Measurements from ENCODE around the gene CLK4. TPM values are rescaled to one million over a fixed set of nuclear protein-coding genes. Genes with fewer than 3 reads are reported as not detected.

CLK4 gene
- total RNA-seq, 1 experiment from 2014 or later, result 9.8 TPM

GRCh38 chr5:178553517-178553916 lies 73.3 kb downstream of the CLK4 start:
- no peaks in the 10 kb centered on the region for H3K79me2 ChIP-seq (ENCODE audit: insufficient read depth, low read length)
- H3K9ac ChIP-seq (ENCODE audit: low read length), result no peak overlapping the region
- no TSS peak for BruUV-seq (replicated peaks)
- POLR2A ChIA-PET, result no interaction called here
- no peak overlapping the region for H2AFZ ChIP-seq (ENCODE audit: low read depth, low read length, poor library complexity, severe bottlenecking)
- CTCF ChIA-PET, result interaction anchor here (2.5 kb wide), 1 partner anchor 273 kb away, joined by 11 read pairs; no protein-coding TSS in a partner anchor
- RAD21 ChIA-PET (ENCODE audit: low non-redundant PET in 1 of 2, low total read pairs in 2 of 2, uncharacterized antibody in 2 of 2, unreplicated experiment in 2 of 2), result no interaction called here
- no peaks in the 10 kb centered on the region for H3K36me3 ChIP-seq (ENCODE audit: control insufficient read depth in 1 of 2, insufficient read depth in 2 of 2, low read length in 2 of 2)
- no peak for ATAC-seq
- TF ChIP-seq TCF7L2 (IDR thresholded peaks at IDR 0.05; ENCODE audit: borderline replicate concordance, extremely low read depth, insufficient read depth, insufficient read length) (no peak), ELF1 (IDR thresholded peaks at IDR 0.05; ENCODE audit: borderline replicate concordance, low read depth) (no peak), YY1 (IDR thresholded peaks at IDR 0.05; ENCODE audit: extremely low read depth, insufficient replicate concordance, low read depth, low read length) (no peak), ZBTB33 (IDR thresholded peaks at IDR 0.05; ENCODE audit: extremely low read depth, insufficient replicate concordance, low read length) (no peak), SP1 (IDR thresholded peaks at IDR 0.05; ENCODE audit: low read depth) (no peak), EZH2phosphoT487 (IDR thresholded peaks at IDR 0.05; ENCODE audit: borderline replicate concordance) (no peak), MAX (IDR thresholded peaks at IDR 0.05) (no peak), FOSL1 (IDR thresholded peaks at IDR 0.05; ENCODE audit: low read depth) (no peak), POLR2A (IDR thresholded peaks at IDR 0.05; ENCODE audit: borderline replicate concordance, extremely low read depth, insufficient read depth, insufficient read length) (no peak), SIN3A (IDR thresholded peaks at IDR 0.05; ENCODE audit: low read depth) (no peak)
- no peak overlapping the region for H3K4me3 ChIP-seq (replicated peaks in 1 of 2; ENCODE audit: low read depth in 1 of 2, low read length in 2 of 2)
- no peaks in the 10 kb centered on the region for H3K4me1 ChIP-seq (ENCODE audit: control insufficient read depth in 1 of 2, insufficient read depth in 2 of 2, low read length in 2 of 2)
- H3K27me3 ChIP-seq (ENCODE audit: insufficient read depth, low read length), result no peaks in the 10 kb centered on the region
- H3K9me3 ChIP-seq (ENCODE audit: control insufficient read depth in 1 of 2, insufficient read depth in 1 of 2, low read depth in 1 of 2, low read length in 2 of 2), result no peaks in the 10 kb centered on the region
- intact Hi-C loops (cut with micrococcal nuclease), result loop anchor here (5.0 kb wide), 1 partner anchor 316 kb away; no protein-coding TSS in a partner anchor
- H4K20me1 ChIP-seq (ENCODE audit: insufficient read depth), result no peaks in the 10 kb centered on the region
- H3K4me2 ChIP-seq (ENCODE audit: low read length), result no peak overlapping the region
- H3K27ac ChIP-seq (ENCODE audit: low read depth, low read length), result no peak overlapping the region
- H3K9me2 ChIP-seq (ENCODE audit: insufficient read depth), result no peaks in the 10 kb centered on the region
- no peak for DNase-seq (ENCODE audit: low read depth, low spot score)

Other genes with a start within 250 kb of the CLK4 start
- not detected for gene COL23A1, start 36.7 kb downstream of the CLK4 start, total RNA-seq (2021; ENCODE audit: unreplicated experiment)
- 16.8 TPM for gene ZNF354A, start 103.6 kb upstream of the CLK4 start, total RNA-seq (2021; ENCODE audit: unreplicated experiment)
- gene ZNF354B, start 232.9 kb upstream of the CLK4 start, total RNA-seq (2021; ENCODE audit: unreplicated experiment), result 11.6 TPM